ENCODE results near the gene OPTC.

The OPTC gene

DNA sequence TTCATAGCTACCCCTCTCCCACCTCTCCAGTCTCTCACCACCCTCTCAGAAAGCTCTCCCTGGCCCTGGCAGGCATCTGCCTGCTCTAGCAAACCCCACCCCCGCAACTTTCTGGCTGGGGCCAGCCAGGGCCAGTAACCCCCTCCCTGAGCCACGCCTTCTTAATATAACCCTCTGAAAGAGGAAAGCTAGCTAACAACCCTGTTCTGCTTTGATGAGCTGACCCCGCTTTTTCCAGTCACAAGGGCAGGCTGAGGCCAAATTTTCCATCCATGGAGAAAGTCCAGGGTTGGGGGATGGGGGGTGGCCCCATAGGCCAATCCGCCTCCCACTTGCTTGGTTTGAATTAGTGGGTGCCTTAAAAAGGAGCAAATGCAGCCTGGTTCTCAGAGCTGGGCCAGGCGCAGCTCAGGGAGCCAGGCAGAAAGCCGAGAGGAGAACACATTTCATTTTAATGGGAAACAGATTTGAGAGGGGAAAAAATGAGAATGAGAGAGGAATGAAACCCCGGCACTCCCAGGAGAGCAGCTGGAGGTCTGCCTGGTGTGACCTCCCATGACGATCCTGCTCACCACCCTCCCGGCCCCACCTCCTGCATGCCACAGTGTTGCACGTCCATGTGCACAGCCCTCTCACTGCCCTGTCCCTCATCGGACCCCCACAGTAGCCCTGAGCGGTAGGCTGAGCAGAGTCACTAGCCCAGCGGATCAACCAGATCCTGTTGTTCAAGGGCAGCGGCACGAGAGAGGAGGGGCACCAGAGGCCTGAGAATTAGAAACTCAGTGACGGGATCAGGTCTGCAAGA, 62.3 kb downstream of the OPTC start:
- no peak for DNase-seq (ENCODE audit: low read depth in 2 of 3, low spot score in 2 of 3)

DNA sequence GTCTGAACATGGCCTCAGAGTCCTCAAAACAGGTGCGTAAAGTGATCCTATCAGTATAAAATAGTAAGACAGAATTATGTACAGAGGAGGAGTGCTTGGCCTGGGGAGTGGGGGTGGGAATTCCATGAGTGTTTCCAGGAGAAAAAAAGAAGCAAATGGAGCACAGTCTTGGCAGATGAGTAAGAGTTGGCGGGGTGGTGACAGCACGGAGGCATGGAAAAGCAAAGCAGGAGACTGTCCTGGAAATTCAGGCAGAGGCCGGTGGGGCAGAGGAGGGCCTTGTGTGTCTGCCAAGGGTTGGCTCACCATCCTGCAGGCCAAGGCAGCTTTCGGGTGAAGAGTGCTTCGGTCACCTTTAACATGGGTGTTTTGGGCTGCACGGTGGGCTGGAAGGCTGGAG, 63.4 kb downstream of the OPTC start:
- DNase-seq (ENCODE audit: low read depth in 2 of 3, low spot score in 2 of 3), result no peak

DNA sequence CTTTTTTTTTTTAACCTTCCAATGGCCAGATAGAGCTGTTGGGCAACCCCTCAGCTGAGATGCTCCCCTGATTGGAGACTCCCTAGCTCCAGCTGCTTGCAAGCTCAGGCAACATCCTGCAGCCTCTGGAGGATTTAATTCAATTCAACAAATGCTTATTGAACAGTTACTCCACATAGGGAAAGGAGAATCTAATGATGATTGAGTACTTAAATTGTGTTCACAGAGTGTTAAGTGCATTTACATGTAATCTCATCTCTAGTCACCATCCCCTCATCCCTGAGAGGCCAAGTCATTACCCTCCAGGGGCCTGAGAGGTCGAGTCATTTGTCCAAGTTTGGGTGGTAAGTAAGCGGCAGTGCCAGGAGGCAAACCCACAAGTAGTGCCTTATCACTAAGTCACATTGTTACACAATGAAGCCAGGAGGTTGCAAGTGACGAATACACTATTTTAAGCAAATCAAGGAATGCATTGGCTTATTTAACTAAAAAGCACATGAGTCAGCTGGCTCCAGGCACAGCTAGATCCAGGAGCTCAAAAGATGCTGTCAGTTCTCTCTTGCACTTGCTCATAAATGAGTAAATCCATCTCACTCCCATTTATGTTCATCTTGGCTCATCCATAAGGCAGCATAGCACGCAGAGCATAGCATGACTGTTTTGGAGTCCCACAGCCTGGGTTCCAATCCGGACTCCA, 64.3 kb downstream of the OPTC start:
- DNase-seq (ENCODE audit: low read depth in 2 of 3, low spot score in 2 of 3), result no peak
